H9 (cell line): Measurements from ENCODE around the gene CLEC20A. TPM values are rescaled to one million over a fixed set of nuclear protein-coding genes. Genes with fewer than 3 reads are reported as not detected.

ENCODE experiments used
- DNase-seq: peaks from one replicate; pipeline ENCODE4 v3.0.0-alpha.2; 2017
- H2AFZ ChIP-seq: one replicate; pipeline ENCODE4 v1.6.1; 2013; ENCODE audit warnings: mild to moderate bottlenecking, low read length, control low read depth, moderate library complexity
- H2AK5ac ChIP-seq: 2 replicates; pipeline ENCODE4 v1.6.1; 2013; ENCODE audit warnings: low read length, control low read depth, mixed read lengths; ENCODE audit not compliant: insufficient read length
- H2BK120ac ChIP-seq: one replicate; pipeline ENCODE4 v1.6.1; 2013; ENCODE audit warnings: low read depth, mild to moderate bottlenecking, low read length, control low read depth, inconsistent platforms; ENCODE audit not compliant: poor library complexity, severe bottlenecking
- H2BK12ac ChIP-seq: 2 replicates; pipeline ENCODE4 v1.6.1; 2013; ENCODE audit warnings: low read length, control low read depth, mixed read lengths, low read depth; ENCODE audit not compliant: insufficient read length
- H2BK15ac ChIP-seq: 2 replicates; pipeline ENCODE4 v1.6.1; 2013; ENCODE audit warnings: low read depth, low read length, control low read depth
- H2BK20ac ChIP-seq: one replicate; pipeline ENCODE4 v1.6.1; 2013; ENCODE audit warnings: low read depth, mild to moderate bottlenecking, low read length, control low read depth, inconsistent platforms; ENCODE audit not compliant: poor library complexity, severe bottlenecking
- H2BK5ac ChIP-seq: 2 replicates; pipeline ENCODE4 v1.6.1; 2013; ENCODE audit warnings: low read length, control low read depth, mixed read lengths; ENCODE audit not compliant: insufficient read length
- H3K14ac ChIP-seq: 2 replicates; pipeline ENCODE4 v1.6.1; 2013; ENCODE audit warnings: low read length, control low read depth; ENCODE audit not compliant: insufficient read depth
- H3K18ac ChIP-seq: 2 replicates; pipeline ENCODE4 v1.6.1; 2013; ENCODE audit warnings: low read depth, mild to moderate bottlenecking, mixed read lengths, low read length, control low read depth; ENCODE audit not compliant: insufficient read length
- H3K23ac ChIP-seq: 2 replicates; pipeline ENCODE4 v1.6.1; 2013; ENCODE audit warnings: low read length, control low read depth, mixed read lengths, low read depth; ENCODE audit not compliant: insufficient read length
- H3K23me2 ChIP-seq: 2 replicates; pipeline ENCODE4 v1.6.1; 2013; ENCODE audit warnings: low read depth, mild to moderate bottlenecking, mixed read lengths, low read length, control low read depth; ENCODE audit not compliant: insufficient read length, poor library complexity, severe bottlenecking
- H3K27ac ChIP-seq: 2 replicates; pipeline ENCODE4 v1.5.1; 2013; ENCODE audit warnings: low read length, control low read depth, mixed read lengths, low read depth; ENCODE audit not compliant: insufficient read length
- H3K27me3 ChIP-seq: 2 replicates; pipeline ENCODE4 v1.6.1; 2013; ENCODE audit warnings: low read length, control low read depth, inconsistent platforms; ENCODE audit not compliant: insufficient read depth
- H3K4ac ChIP-seq: 2 replicates; pipeline ENCODE4 v1.6.1; 2013; ENCODE audit warnings: low read depth, mild to moderate bottlenecking, control low read depth, inconsistent platforms, low read length, moderate library complexity
- H3K4me1 ChIP-seq: 2 replicates; pipeline ENCODE4 v1.6.1; 2013; ENCODE audit warnings: low read length, control low read depth, inconsistent platforms; ENCODE audit not compliant: insufficient read depth
- H3K4me2 ChIP-seq: 2 replicates; pipeline ENCODE4 v1.6.1; 2013; ENCODE audit warnings: low read length, control low read depth, mixed read lengths; ENCODE audit not compliant: insufficient read length, insufficient read depth
- H3K56ac ChIP-seq: 2 replicates; pipeline ENCODE4 v1.6.1; 2013; ENCODE audit warnings: low read depth, mild to moderate bottlenecking, mixed read lengths, low read length, control low read depth; ENCODE audit not compliant: insufficient read length
- H3K79me1 ChIP-seq: 2 replicates; pipeline ENCODE4 v1.6.1; 2013; ENCODE audit warnings: low read depth, mild to moderate bottlenecking, moderate library complexity, low read length, control low read depth, inconsistent platforms; ENCODE audit not compliant: insufficient read depth, poor library complexity, severe bottlenecking
- H3K79me2 ChIP-seq: 2 replicates; pipeline ENCODE4 v1.6.1; 2013; ENCODE audit warnings: low read length, control low read depth, inconsistent platforms; ENCODE audit not compliant: insufficient read depth
- H3K9ac ChIP-seq: 2 replicates; pipeline ENCODE4 v1.6.1; 2013; ENCODE audit warnings: low read length, control low read depth, mixed read lengths; ENCODE audit not compliant: insufficient read length; ENCODE audit errors: extremely low read depth
- H3K9me3 ChIP-seq: one replicate; pipeline ENCODE4 v1.6.1; 2013; ENCODE audit warnings: low read depth, low read length, inconsistent platforms; ENCODE audit not compliant: control insufficient read depth
- H3T11ph ChIP-seq: one replicate; pipeline ENCODE4 v1.6.1; 2013; ENCODE audit warnings: mild to moderate bottlenecking, low read length, control low read depth, inconsistent platforms
- H4K20me1 ChIP-seq: one replicate; pipeline ENCODE4 v1.6.1; 2013; ENCODE audit not compliant: control insufficient read depth, insufficient read length, insufficient read depth
- H4K5ac ChIP-seq: 2 replicates; pipeline ENCODE4 v1.6.1; 2013; ENCODE audit warnings: low read depth, mild to moderate bottlenecking, mixed read lengths, low read length, control low read depth; ENCODE audit not compliant: insufficient read length
- H4K8ac ChIP-seq: replicated peaks from 2 replicates; pipeline ENCODE4 v1.6.1; 2013; ENCODE audit warnings: low read length, control low read depth, mixed read lengths, low read depth; ENCODE audit not compliant: insufficient read length
- H4K91ac ChIP-seq: 2 replicates; pipeline ENCODE4 v1.6.1; 2013; ENCODE audit warnings: low read depth, mild to moderate bottlenecking, moderate library complexity, mixed read lengths, low read length, control low read depth; ENCODE audit not compliant: insufficient read length
- H3K27ac Mint-ChIP-seq, 3 experiments: 2 replicates in 2 of 3; 3 replicates in 1 of 3; pipeline ENCODE4 v1.8.0; 2020 to 2021; ENCODE audit warnings: mixed read lengths in 3 of 3, mild to moderate bottlenecking in 1 of 3, moderate library complexity in 1 of 3
- H3K27me3 Mint-ChIP-seq: 2 replicates; pipeline ENCODE4 v1.8.0; 2021; ENCODE audit warnings: low read depth, mild to moderate bottlenecking, moderate library complexity, mixed read lengths
- H3K36me3 Mint-ChIP-seq, 3 experiments: 2 replicates in 2 of 3; 3 replicates in 1 of 3; pipeline ENCODE4 v1.8.0; 2020 to 2021; ENCODE audit warnings: low read depth in 3 of 3, mixed read lengths in 3 of 3; ENCODE audit not compliant: insufficient read depth in 1 of 3
- H3K4me1 Mint-ChIP-seq, 2 experiments: 2 replicates each; pipeline ENCODE4 v1.8.0; 2020; ENCODE audit warnings: mixed read lengths in 2 of 2
- H3K4me3 Mint-ChIP-seq, 2 experiments: 2 replicates in 1 of 2; 3 replicates in 1 of 2; pipeline ENCODE4 v1.8.0; 2020 to 2021; ENCODE audit warnings: mild to moderate bottlenecking in 2 of 2, mixed read lengths in 2 of 2, moderate library complexity in 1 of 2
- H3K9me3 Mint-ChIP-seq, 2 experiments: 2 replicates in 1 of 2; 3 replicates in 1 of 2; pipeline ENCODE4 v1.8.0; 2020; ENCODE audit warnings: mild to moderate bottlenecking in 2 of 2, mixed read lengths in 2 of 2, moderate library complexity in 1 of 2
- WGBS: extraction: QIAGEN DNeasy Blood & Tissue Kit; methylation state at CpG from one replicate; pipeline ENCODE4 v1.1.7; 2013; ENCODE audit warnings: missing lambda C conversion rate, low lambda C conversion rate, mixed read lengths; ENCODE audit not compliant: insufficient read length; ENCODE audit errors: extremely low coverage; 5-methylcytosine and 5-hydroxymethylcytosine counted together
- total RNA-seq: library from RNA; stranded (reverse); gene quantifications from 2 replicates; pipeline ENCODE4 v1.2.1, GENCODE V29; 2021
- TF ChIP-seq, protein P1 (sequence below): fragments of 200-600 bp; sonication (generic); conservative IDR thresholded peaks from 3 replicates; pipeline ENCODE4 v1.8.0; 2021; ENCODE audit warnings: antibody characterized with exemption, mild to moderate bottlenecking

Gene CLEC20A
- total RNA-seq, 1 experiment from 2014 or later: not detected

DNA sequence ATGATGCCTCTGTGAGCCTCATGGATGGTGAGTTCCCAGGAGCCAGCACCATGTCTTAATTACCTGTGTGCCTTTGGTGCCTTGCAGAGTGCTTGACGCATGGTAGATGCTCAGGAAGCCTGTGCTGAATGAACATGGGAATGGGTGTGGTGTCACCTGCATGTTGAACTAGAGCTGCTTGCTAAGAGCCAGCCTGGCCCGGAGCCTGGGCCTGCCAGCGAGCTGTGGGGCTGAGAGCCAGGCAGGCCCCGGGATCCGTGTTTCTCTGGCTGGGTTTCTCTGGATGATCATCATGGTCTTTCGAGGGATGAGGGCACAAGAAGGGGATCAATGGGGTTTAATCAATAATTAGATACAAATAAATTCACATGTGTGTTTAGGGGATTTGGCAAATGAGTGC, 9.4 kb upstream of the CLEC20A start:
- H3K4me3 Mint-ChIP-seq: no peak overlapping the region
- no peak overlapping the region for H3K9ac ChIP-seq
- no peaks in the 10 kb centered on the region for H3K9me3 Mint-ChIP-seq
- no peaks in the 10 kb centered on the region for H3K9me3 ChIP-seq
- H3K79me1 ChIP-seq: no peaks in the 10 kb centered on the region
- H3K4me2 ChIP-seq: no peak overlapping the region
- no peaks in the 10 kb centered on the region for H3K4me1 ChIP-seq
- no peaks in the 10 kb centered on the region for H3K27me3 ChIP-seq
- H3K27ac ChIP-seq: no peak overlapping the region
- no peak overlapping the region for H3K4ac ChIP-seq
- TF ChIP-seq, protein P1, sequence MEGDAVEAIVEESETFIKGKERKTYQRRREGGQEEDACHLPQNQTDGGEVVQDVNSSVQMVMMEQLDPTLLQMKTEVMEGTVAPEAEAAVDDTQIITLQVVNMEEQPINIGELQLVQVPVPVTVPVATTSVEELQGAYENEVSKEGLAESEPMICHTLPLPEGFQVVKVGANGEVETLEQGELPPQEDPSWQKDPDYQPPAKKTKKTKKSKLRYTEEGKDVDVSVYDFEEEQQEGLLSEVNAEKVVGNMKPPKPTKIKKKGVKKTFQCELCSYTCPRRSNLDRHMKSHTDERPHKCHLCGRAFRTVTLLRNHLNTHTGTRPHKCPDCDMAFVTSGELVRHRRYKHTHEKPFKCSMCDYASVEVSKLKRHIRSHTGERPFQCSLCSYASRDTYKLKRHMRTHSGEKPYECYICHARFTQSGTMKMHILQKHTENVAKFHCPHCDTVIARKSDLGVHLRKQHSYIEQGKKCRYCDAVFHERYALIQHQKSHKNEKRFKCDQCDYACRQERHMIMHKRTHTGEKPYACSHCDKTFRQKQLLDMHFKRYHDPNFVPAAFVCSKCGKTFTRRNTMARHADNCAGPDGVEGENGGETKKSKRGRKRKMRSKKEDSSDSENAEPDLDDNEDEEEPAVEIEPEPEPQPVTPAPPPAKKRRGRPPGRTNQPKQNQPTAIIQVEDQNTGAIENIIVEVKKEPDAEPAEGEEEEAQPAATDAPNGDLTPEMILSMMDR: no peak
- H4K20me1 ChIP-seq: no peaks in the 10 kb centered on the region
- H3K56ac ChIP-seq: no peak overlapping the region
- no peak for DNase-seq
- WGBS: no CpG with 5 or more reads among the region's 6 CpGs
- H4K91ac ChIP-seq: no peak overlapping the region
- no peaks in the 10 kb centered on the region for H3K79me2 ChIP-seq
- no peak overlapping the region for H2BK120ac ChIP-seq
- no peak overlapping the region for H3T11ph ChIP-seq
- H2BK20ac ChIP-seq: no peak overlapping the region
- H2BK15ac ChIP-seq: no peak overlapping the region
- H3K27ac Mint-ChIP-seq: no peak overlapping the region; a peak in 1 of 7 replicates
- H3K23ac ChIP-seq: no peak overlapping the region
- H2BK12ac ChIP-seq: no peak overlapping the region
- H2AK5ac ChIP-seq: no peak overlapping the region
- peaks cover 0 to 4% of the 10 kb centered on the region in 2 experiments; a peak in 2 of 4 replicates for H3K4me1 Mint-ChIP-seq
- peaks cover 2% of the 10 kb centered on the region for H3K27me3 Mint-ChIP-seq
- no peak overlapping the region for H4K5ac ChIP-seq
- H3K18ac ChIP-seq: no peak overlapping the region
- H3K36me3 Mint-ChIP-seq: no peaks in the 10 kb centered on the region
- no peak overlapping the region for H4K8ac ChIP-seq
- H3K14ac ChIP-seq: no peak overlapping the region; the same call in 1 of the 2 replicates
- no peak overlapping the region for H2BK5ac ChIP-seq
- H2AFZ ChIP-seq: no peak overlapping the region
- no peaks in the 10 kb centered on the region for H3K23me2 ChIP-seq
